PFSK-1 (cell line): ENCODE results near the gene ZNF561.

Experiments used
- POLR2AphosphoS5 ChIP-seq: IDR thresholded peaks from 2 replicates; pipeline ENCODE4 v1.6.1; 2012; ENCODE audit warnings: low read depth, mild to moderate bottlenecking, control low read depth, low read length, moderate library complexity
- TAF1 ChIP-seq: IDR thresholded peaks from 2 replicates; pipeline ENCODE4 v1.6.1; 2012; ENCODE audit warnings: low read length, control low read depth, borderline replicate concordance; ENCODE audit not compliant: insufficient read depth
- TF ChIP-seq, protein P1 (sequence below), 2 experiments: IDR thresholded peaks; 2 replicates each; pipeline versions ENCODE4 v1.6.1 to v1.8.0; 2011 to 2012; ENCODE audit warnings: low read depth in 2 of 2, low read length in 2 of 2, control low read depth in 1 of 2, inconsistent platforms in 1 of 2, mild to moderate bottlenecking in 1 of 2, moderate library complexity in 1 of 2; ENCODE audit not compliant: insufficient read depth in 1 of 2

DNA sequence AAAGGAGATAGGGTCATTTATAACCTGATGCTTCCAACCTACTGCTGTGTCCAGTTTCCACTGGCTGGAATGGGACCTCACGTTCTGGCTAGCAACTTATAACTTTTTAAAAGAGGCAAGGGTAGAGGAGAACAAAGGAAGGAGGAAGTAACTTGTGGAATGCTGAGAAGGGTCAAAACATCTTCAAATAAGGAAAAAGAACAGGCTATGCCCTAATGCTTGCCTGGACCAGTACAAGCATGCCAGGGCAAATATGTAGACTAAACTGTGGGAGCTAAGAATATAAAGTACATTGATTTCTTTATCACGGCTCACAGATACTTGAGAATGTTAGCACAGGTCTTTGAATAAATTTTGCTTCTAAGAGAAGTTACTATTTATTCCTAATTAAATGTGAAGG lies 1.5 kb upstream of the ZNF561 start:
- TF ChIP-seq POLR2AphosphoS5 (no peak), TAF1 (no peak)
- TF ChIP-seq, protein P1, sequence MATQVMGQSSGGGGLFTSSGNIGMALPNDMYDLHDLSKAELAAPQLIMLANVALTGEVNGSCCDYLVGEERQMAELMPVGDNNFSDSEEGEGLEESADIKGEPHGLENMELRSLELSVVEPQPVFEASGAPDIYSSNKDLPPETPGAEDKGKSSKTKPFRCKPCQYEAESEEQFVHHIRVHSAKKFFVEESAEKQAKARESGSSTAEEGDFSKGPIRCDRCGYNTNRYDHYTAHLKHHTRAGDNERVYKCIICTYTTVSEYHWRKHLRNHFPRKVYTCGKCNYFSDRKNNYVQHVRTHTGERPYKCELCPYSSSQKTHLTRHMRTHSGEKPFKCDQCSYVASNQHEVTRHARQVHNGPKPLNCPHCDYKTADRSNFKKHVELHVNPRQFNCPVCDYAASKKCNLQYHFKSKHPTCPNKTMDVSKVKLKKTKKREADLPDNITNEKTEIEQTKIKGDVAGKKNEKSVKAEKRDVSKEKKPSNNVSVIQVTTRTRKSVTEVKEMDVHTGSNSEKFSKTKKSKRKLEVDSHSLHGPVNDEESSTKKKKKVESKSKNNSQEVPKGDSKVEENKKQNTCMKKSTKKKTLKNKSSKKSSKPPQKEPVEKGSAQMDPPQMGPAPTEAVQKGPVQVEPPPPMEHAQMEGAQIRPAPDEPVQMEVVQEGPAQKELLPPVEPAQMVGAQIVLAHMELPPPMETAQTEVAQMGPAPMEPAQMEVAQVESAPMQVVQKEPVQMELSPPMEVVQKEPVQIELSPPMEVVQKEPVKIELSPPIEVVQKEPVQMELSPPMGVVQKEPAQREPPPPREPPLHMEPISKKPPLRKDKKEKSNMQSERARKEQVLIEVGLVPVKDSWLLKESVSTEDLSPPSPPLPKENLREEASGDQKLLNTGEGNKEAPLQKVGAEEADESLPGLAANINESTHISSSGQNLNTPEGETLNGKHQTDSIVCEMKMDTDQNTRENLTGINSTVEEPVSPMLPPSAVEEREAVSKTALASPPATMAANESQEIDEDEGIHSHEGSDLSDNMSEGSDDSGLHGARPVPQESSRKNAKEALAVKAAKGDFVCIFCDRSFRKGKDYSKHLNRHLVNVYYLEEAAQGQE (IDR thresholded peaks at IDR 0.05; ENCODE audit: insufficient read depth in 1 of 2, low read depth in 2 of 2, low read length in 2 of 2), result no peak
